A673 (cell line): Measurements from ENCODE around the gene KCNJ14.

Experiments used
- EZH2 ChIP-seq: fragments of 200-600 bp; sonication (generic); IDR thresholded peaks from 2 replicates; pipeline ENCODE4 v1.6.1; 2017; ENCODE audit warnings: borderline replicate concordance, low read depth, mild to moderate bottlenecking, mixed read lengths, antibody characterized with exemption, low read length; ENCODE audit not compliant: poor library complexity, severe bottlenecking
- TF ChIP-seq, protein P1 (sequence below): fragments of 300-800, 200-600 bp; sonication (generic); conservative IDR thresholded peaks from 2 replicates; pipeline ENCODE4 v1.5.1; 2017; ENCODE audit warnings: low read depth, mild to moderate bottlenecking, antibody characterized with exemption, low read length, moderate library complexity, mixed read lengths

GRCh38 chr19:48461982-48462655 lies 6.7 kb downstream of the KCNJ14 start:
- TF ChIP-seq, protein P1, sequence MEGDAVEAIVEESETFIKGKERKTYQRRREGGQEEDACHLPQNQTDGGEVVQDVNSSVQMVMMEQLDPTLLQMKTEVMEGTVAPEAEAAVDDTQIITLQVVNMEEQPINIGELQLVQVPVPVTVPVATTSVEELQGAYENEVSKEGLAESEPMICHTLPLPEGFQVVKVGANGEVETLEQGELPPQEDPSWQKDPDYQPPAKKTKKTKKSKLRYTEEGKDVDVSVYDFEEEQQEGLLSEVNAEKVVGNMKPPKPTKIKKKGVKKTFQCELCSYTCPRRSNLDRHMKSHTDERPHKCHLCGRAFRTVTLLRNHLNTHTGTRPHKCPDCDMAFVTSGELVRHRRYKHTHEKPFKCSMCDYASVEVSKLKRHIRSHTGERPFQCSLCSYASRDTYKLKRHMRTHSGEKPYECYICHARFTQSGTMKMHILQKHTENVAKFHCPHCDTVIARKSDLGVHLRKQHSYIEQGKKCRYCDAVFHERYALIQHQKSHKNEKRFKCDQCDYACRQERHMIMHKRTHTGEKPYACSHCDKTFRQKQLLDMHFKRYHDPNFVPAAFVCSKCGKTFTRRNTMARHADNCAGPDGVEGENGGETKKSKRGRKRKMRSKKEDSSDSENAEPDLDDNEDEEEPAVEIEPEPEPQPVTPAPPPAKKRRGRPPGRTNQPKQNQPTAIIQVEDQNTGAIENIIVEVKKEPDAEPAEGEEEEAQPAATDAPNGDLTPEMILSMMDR = no peak
- TF ChIP-seq EZH2 = no peak
